GM12878 (cell line): Measurements from ENCODE around the gene EDN2. TPM values are rescaled to one million over a fixed set of nuclear protein-coding genes. Genes with fewer than 3 reads are reported as not detected.

Experiments used
- ATAC-seq: fragments of 200-7000 bp; cut with Tn5 transposase; 3 replicates; pipeline ENCODE4 v1.9.1; 2020; ENCODE audit warnings: mild to moderate bottlenecking, moderate library complexity
- BruUV-seq: library from RNA; stranded (reverse); fragments of 400-500 nt; replicated peaks from 2 replicates; lab custom pipeline; 2021; lab: Mats Ljungman, UMichigan
- CTCF ChIA-PET: fragments of 300-600 bp; sonication (Branson Sonifier 250); formaldehyde crosslinking; extraction: SDS; loops from one replicate; lab custom pipeline; 2021; ENCODE audit warnings: inconsistent platforms; lab: Yijun Ruan, JAX
- POLR2A ChIA-PET: fragments of 350-600 bp; formaldehyde crosslinking; extraction: SDS; loops from one replicate; lab custom pipeline; 2021; ENCODE audit warnings: inconsistent platforms; lab: Charles Lee
- RAD21 ChIA-PET: fragments of 300-600 bp; sonication (Branson Sonifier 250); formaldehyde crosslinking; loops from one replicate; lab custom pipeline; 2023; ENCODE audit warnings: antibody characterized with exemption; ENCODE audit not compliant: unreplicated experiment; lab: Charles Lee
- SMC1A ChIA-PET: fragments of 300-600 bp; sonication (Branson Sonifier 250); formaldehyde crosslinking; loops from one replicate; lab custom pipeline; 2023; ENCODE audit not compliant: unreplicated experiment, uncharacterized antibody; lab: Charles Lee
- DNase-seq: peaks from one replicate; pipeline ENCODE4 v3.0.0-alpha.2; 2011; ENCODE audit warnings: low read depth, low spot score
- FAIRE-seq: peaks from 3 replicates; lab custom pipeline; 2011; peaks lifted over from hg19 to GRCh38; lab: Jason Lieb, UNC
- H2AFZ ChIP-seq: 2 replicates; pipeline ENCODE4 v1.6.0; 2011; ENCODE audit warnings: low read depth, low read length, control low read depth; ENCODE audit not compliant: control insufficient read depth
- H3K27ac ChIP-seq: 2 replicates; pipeline ENCODE4 v1.5.1; 2011; ENCODE audit warnings: control low read depth; ENCODE audit not compliant: control insufficient read depth, insufficient read depth
- H3K27me3 ChIP-seq, 2 experiments: replicated peaks in 1 of 2; 2 replicates each; pipeline versions ENCODE4 v1.6.0 to v1.6.1; 2011; ENCODE audit warnings: low read length in 1 of 2; ENCODE audit not compliant: control insufficient read depth in 2 of 2, insufficient read depth in 2 of 2
- H3K36me3 ChIP-seq, 2 experiments: 2 replicates each; pipeline ENCODE4 v1.5.1; 2011; ENCODE audit warnings: low read length in 1 of 2; ENCODE audit not compliant: control insufficient read depth in 2 of 2, insufficient read depth in 2 of 2
- H3K4me1 ChIP-seq: 2 replicates; pipeline ENCODE4 v1.6.1; 2011; ENCODE audit warnings: mild to moderate bottlenecking, low read length, moderate library complexity, mixed read lengths; ENCODE audit not compliant: control insufficient read depth, insufficient read depth
- H3K4me2 ChIP-seq: 2 replicates; pipeline ENCODE4 v1.6.0; 2011; ENCODE audit warnings: control low read depth; ENCODE audit not compliant: control insufficient read depth, insufficient read depth
- H3K4me3 ChIP-seq: fragments of 200-600 bp; sonication (generic); 2 replicates; pipeline ENCODE4 v1.5.1; 2016
- H3K79me2 ChIP-seq: 2 replicates; pipeline ENCODE4 v1.6.0; 2011; ENCODE audit warnings: low read length; ENCODE audit not compliant: control insufficient read depth, insufficient read depth
- H3K9ac ChIP-seq: 2 replicates; pipeline ENCODE4 v1.8.0; 2011; ENCODE audit warnings: low read length, control low read depth, mixed read lengths; ENCODE audit not compliant: control insufficient read depth, insufficient read depth
- H3K9me3 ChIP-seq: replicated peaks from 3 replicates; pipeline ENCODE4 v1.5.1; 2011; ENCODE audit warnings: mild to moderate bottlenecking, low read length; ENCODE audit not compliant: control insufficient read depth, insufficient read depth
- H4K20me1 ChIP-seq: 2 replicates; pipeline ENCODE4 v1.6.0; 2011; ENCODE audit not compliant: control insufficient read depth, insufficient read depth
- BACH1 ChIP-seq: fragments of 450-650 bp; IDR thresholded peaks from 2 replicates; pipeline ENCODE4 v1.6.1; 2017; ENCODE audit warnings: mild to moderate bottlenecking, borderline replicate concordance
- CEBPZ ChIP-seq: fragments of 150-350 bp; IDR thresholded peaks from 2 replicates; pipeline ENCODE4 v1.6.1; 2016; ENCODE audit warnings: low read depth, low read length
- CREB1 ChIP-seq: IDR thresholded peaks from 2 replicates; pipeline ENCODE4 v1.6.1; 2012; ENCODE audit warnings: low read depth, mild to moderate bottlenecking, inconsistent platforms
- ELK1 ChIP-seq: IDR thresholded peaks from 2 replicates; pipeline ENCODE4 v1.6.1; 2012; ENCODE audit warnings: low read depth, low read length, improper control_type of control experiment
- HDAC2 ChIP-seq: fragments of 200-600 bp; sonication (generic); IDR thresholded peaks from 2 replicates; pipeline ENCODE4 v1.6.1; 2017
- KDM1A ChIP-seq: fragments of 200-600 bp; sonication (generic); IDR thresholded peaks from 2 replicates; pipeline ENCODE4 v1.6.1; 2016; ENCODE audit warnings: borderline replicate concordance
- MTA2 ChIP-seq: fragments of 450-650 bp; IDR thresholded peaks from 2 replicates; pipeline ENCODE4 v1.6.1; 2016; ENCODE audit warnings: low read depth, mild to moderate bottlenecking, moderate library complexity
- SRF ChIP-seq, 2 experiments: IDR thresholded peaks; 2 replicates each; pipeline ENCODE4 v1.6.1; 2011; ENCODE audit warnings: low read depth in 2 of 2, low read length in 2 of 2, mild to moderate bottlenecking in 1 of 2, moderate library complexity in 1 of 2
- TARDBP ChIP-seq: IDR thresholded peaks from 2 replicates; pipeline ENCODE4 v1.6.1; 2016; ENCODE audit warnings: borderline replicate concordance
- YBX1 ChIP-seq: fragments of 450-650 bp; IDR thresholded peaks from 2 replicates; pipeline ENCODE4 v1.6.1; 2016; ENCODE audit warnings: antibody characterized with exemption
- WGBS: methylation state at CpG from one replicate; pipeline ENCODE4 v1.1.6; 2016; ENCODE audit warnings: low lambda C conversion rate; ENCODE audit not compliant: insufficient replicate concordance, insufficient coverage; ENCODE audit errors: missing lambda C conversion rate; 5-methylcytosine and 5-hydroxymethylcytosine counted together
- in situ Hi-C: fragments of 300-500 bp; cut with MboI; formaldehyde crosslinking; loops from 9 replicates; pipeline ENCODE4 v1.14.3; 2018; ENCODE audit warnings: mixed read lengths
- intact Hi-C: fragments of 100-400 bp; cut with micrococcal nuclease; formaldehyde crosslinking; loops from one replicate; pipeline ENCODE4 v1.14.2; 2022; ENCODE audit not compliant: unreplicated experiment
- polyA plus RNA-seq, 11 experiments: library from polyadenylated mRNA; depleted of rRNA in 4 of 11; unstranded in 6 of 11; stranded (reverse) in 5 of 11; fragments of >200 nt; fragmentation: Nextera tagmentation in 4 of 11; fragmentation: Illumina TruSeq in 1 of 11; extraction: Ambion mirVana in 4 of 11; extraction: Trizol in 1 of 11; gene quantifications; 1 replicate in 1 of 11; 2 replicates in 10 of 11; pipeline versions ENCODE4 v1.2.1 to v1.2.3, GENCODE V29; 2011 to 2016; ENCODE audit warnings: inconsistent platforms in 2 of 11, missing spikeins in 2 of 11, low read depth in 1 of 11
- total RNA-seq, 4 experiments: library from RNA; depleted of rRNA in 3 of 4; stranded (reverse); fragments of >200 nt in 3 of 4; fragmentation: Illumina TruSeq in 1 of 4; extraction: Trizol in 1 of 4; gene quantifications; 2 replicates each; pipeline versions ENCODE4 v1.2.1 to v1.2.3, GENCODE V29; 2013 to 2021

The EDN2 gene
- total and polyA plus RNA-seq, 10 of the 15 experiments (the other 5 are each of a cell fraction or from before 2014, with no cell fraction given), result 0.11 to 1.5 (median 0.43) TPM; not detected in 1

- TF ChIP-seq ELK1, result no peak
- no peak for TF ChIP-seq YBX1
- no peak for TF ChIP-seq SRF (IDR thresholded peaks at IDR 0.05; ENCODE audit: low read depth in 2 of 2, low read length in 2 of 2)
- TF ChIP-seq MTA2, result no peak
- no peak for TF ChIP-seq CREB1
- no peak for TF ChIP-seq TARDBP
- TF ChIP-seq HDAC2, result no peak
- TF ChIP-seq BACH1, result no peak
- TF ChIP-seq CEBPZ, result no peak
- no peak for TF ChIP-seq KDM1A
- SMC1A ChIA-PET, result no interaction called here
- ATAC-seq, result no peak
- POLR2A ChIA-PET, result no interaction called here
- Histone ChIP-seq H3K4me1 (no peaks in the 10 kb centered on the region), H2AFZ (no peak overlapping the region), H3K9me3 (peaks cover 10% of the 10 kb centered on the region; the same call in 2 of the 3 replicates), H3K27me3 (peaks cover 0 to 2% of the 10 kb centered on the region in 2 experiments; a peak in 2 of 4 replicates), H3K9ac (no peak overlapping the region), H4K20me1 (no peaks in the 10 kb centered on the region), H3K27ac (no peak overlapping the region), H3K36me3 (no peaks in the 10 kb centered on the region), H3K4me2 (no peak overlapping the region), H3K4me3 (no peak overlapping the region), H3K79me2 (no peaks in the 10 kb centered on the region)
- in situ Hi-C loops (no loop called here), intact Hi-C loops (no loop called here)
- CTCF ChIA-PET, result interaction anchor here (1.0 to 2.4 kb wide), 3 partner anchors 12 to 160 kb away, joined by 3 to 6 read pairs (median 4); no protein-coding TSS in a partner anchor
- RAD21 ChIA-PET, result no interaction called here
- FAIRE-seq, result no peak
- no TSS peak for BruUV-seq
- no peak for DNase-seq
- WGBS, result 28% methylated on average over 7 of the region's 7 CpGs
Measured at GRCh38 chr1:41442697-41443251, 41.7 kb downstream of the EDN2 start.
